KG1 (cell line): ENCODE data around the gene PIK3R5.

Experiments used
- DNase-seq: peaks from one replicate; lab custom pipeline; 2025; lab: John Stamatoyannopoulos, UW

Gene PIK3R5

DNA sequence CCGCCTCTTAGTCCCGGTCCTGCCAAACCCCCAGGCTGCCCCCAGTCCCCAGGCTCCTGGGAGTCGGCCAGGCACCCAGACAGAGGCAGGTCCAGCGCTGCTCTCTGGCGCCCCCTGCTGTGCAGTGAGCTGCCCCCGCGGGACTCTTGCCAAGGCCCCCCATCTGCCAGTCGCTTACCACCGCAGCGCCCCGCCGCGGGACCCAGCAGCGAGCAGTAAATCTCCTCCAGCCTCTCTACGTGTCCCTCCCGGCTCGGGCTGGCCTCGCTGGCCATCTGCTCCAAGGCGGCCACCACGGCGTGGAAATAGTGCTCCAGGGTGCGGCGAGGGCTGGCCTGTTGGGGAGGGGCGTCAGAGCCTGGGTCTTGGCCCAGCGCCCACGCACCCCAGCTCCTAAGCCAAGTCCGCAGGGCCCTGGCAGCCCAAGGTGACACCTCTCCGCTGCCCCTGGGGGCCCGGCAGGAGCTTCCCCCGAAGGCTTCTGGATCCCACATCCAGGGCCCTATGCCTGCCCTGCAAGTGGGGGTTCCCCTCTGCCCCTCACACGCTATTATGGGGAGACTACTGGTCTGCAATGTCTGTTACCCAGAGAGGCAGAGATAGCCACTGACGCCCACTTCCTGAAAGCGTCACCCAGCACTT is 132.7 kb downstream of the PIK3R5 start:
- no peak for DNase-seq

DNA sequence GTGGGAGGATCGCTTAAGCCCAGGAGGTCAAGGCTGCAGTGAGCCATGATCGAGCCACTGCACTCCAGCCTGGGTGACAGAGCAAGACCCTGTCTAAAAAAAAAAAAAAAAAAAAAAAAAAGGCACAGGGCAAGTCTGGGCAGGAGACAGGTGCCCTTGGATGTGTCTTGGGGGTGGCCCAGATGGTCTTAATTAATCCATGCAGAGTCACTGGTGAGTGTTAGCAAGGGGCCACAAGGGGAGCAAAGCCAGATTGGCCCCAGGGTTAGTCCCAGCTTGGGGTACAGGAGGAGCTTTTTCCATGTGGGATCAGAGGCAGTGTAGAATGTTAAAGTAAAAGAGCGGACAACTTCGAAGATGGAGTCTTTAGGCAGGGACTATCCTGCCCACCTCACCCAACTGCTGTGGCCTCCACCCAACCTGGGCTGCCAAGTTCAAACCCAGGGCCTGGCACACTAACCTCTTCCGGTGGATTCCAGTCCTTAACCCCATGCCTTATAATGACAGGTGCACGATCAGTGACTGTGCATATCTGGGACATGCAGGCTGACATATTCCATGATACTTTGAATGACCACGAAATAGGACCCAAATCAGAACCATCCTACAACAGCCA is 134.2 kb downstream of the PIK3R5 start:
- no peak for DNase-seq

DNA sequence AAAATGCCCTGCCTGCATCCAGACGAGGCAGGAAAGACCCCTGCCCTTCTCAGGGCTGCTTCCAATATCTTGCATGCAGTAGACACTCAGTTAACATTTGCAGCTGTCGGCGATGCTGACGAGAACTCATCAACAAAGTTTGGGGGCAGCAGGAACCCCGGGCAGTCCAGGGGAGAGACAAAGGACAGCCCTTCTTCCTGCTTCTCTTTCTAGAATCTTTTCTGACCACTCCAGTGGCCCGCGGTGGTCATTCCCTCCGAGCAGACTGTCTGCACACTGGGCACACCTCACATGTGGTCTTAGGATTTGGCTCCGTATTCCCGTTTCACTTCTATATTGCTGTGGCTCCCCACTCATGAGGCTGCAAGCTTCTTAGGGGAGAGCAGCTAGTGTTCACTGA is 135.4 kb downstream of the PIK3R5 start:
- DNase-seq: no peak

DNA sequence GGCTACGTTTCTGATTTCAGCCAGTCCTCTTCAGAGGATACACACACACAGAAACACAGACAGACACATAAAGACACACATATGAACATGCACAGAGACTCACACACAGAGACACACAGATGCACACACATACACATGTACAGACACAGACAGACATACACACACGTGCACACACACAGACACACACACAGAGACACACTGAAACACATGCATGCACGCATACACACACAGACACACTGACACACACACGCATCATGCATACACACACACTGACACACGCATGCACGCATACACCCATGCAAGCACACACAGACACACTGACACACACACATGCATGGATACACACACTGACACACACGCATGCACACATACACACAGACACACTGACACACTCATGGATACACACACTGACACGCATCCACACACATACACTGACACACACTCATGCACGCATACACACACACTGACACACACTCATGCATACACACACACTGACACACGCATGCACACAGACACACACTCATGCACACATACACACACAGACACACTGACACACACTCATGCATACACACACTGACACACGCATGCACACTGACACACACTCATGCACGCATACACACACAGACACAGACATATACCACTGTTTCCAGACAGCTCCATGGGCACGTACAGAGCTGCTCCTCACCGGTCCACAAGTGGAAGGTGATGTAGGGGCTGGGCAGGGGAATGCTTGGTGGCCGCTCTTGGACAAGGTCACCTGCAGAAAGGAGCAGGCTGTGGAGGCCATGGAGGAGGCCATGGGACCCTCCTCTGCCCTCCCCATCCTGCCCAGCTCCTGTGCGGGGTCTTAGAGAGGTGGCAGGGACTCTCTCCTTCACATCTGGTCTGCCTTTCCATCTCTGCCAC is 136.2 kb downstream of the PIK3R5 start:
- DNase-seq: no peak
